ENCODE results near the gene HAX1. TPM values are rescaled to one million over a fixed set of nuclear protein-coding genes. Genes with fewer than 3 reads are reported as not detected.

HAX1 gene
- total RNA-seq, 1 experiment from 2014 or later = 80.4 TPM

- no peaks in the 10 kb centered on the region for H3K79me1 ChIP-seq (ENCODE audit: insufficient read depth, low read depth, low read length, poor library complexity, severe bottlenecking)
- peaks cover 2% of the 10 kb centered on the region; the same call in 1 of the 2 replicates for H3K79me2 ChIP-seq (ENCODE audit: insufficient read depth, low read length)
- H2AFZ ChIP-seq (ENCODE audit: low read length) = no peak overlapping the region
- H3K27ac Mint-ChIP-seq = no peak overlapping the region
- no peaks in the 10 kb centered on the region for H3K9me3 ChIP-seq (ENCODE audit: control insufficient read depth, low read depth, low read length)
- no peak overlapping the region for H3K9ac ChIP-seq (ENCODE audit: extremely low read depth, insufficient read length, low read length)
- H3K18ac ChIP-seq (ENCODE audit: insufficient read length, low read depth, low read length) = no peak overlapping the region
- H3K56ac ChIP-seq (ENCODE audit: insufficient read length, low read depth, low read length) = no peak overlapping the region
- H2BK12ac ChIP-seq (ENCODE audit: insufficient read length, low read depth, low read length) = no peak overlapping the region
- no peaks in the 10 kb centered on the region; a peak in 2 of 7 replicates for H3K36me3 Mint-ChIP-seq (ENCODE audit: insufficient read depth in 1 of 3, low read depth in 3 of 3)
- no peak for DNase-seq
- H3K27me3 ChIP-seq (ENCODE audit: insufficient read depth, low read length) = no peaks in the 10 kb centered on the region
- H2BK120ac ChIP-seq (ENCODE audit: low read depth, low read length, poor library complexity, severe bottlenecking) = no peak overlapping the region
- H2BK15ac ChIP-seq (ENCODE audit: low read depth, low read length) = no peak overlapping the region
- H3K9me3 Mint-ChIP-seq = no peaks in the 10 kb centered on the region
- no peak overlapping the region for H3K4ac ChIP-seq (ENCODE audit: low read depth, low read length)
- no peak overlapping the region for H3T11ph ChIP-seq (ENCODE audit: low read length)
- H3K4me1 ChIP-seq (ENCODE audit: insufficient read depth, low read length) = peaks cover 12% of the 10 kb centered on the region; the same call in 1 of the 2 replicates
- TF ChIP-seq CTCF (conservative IDR thresholded peaks at IDR 0.05) = no peak
- no peak overlapping the region for H3K27ac ChIP-seq (ENCODE audit: insufficient read length, low read depth, low read length)
- H4K20me1 ChIP-seq (ENCODE audit: control insufficient read depth, insufficient read depth, insufficient read length) = no peaks in the 10 kb centered on the region
- peaks cover 17% of the 10 kb centered on the region for H3K27me3 Mint-ChIP-seq (ENCODE audit: low read depth)
- no peak overlapping the region for H4K91ac ChIP-seq (ENCODE audit: insufficient read length, low read depth, low read length)
- H3K23ac ChIP-seq (ENCODE audit: insufficient read length, low read depth, low read length) = no peak overlapping the region
- H2BK5ac ChIP-seq (ENCODE audit: insufficient read length, low read length) = no peak overlapping the region
- peaks cover 12% of the 10 kb centered on the region for H3K23me2 ChIP-seq (ENCODE audit: insufficient read length, low read depth, low read length, poor library complexity, severe bottlenecking)
- no peak overlapping the region for H4K5ac ChIP-seq (ENCODE audit: insufficient read length, low read depth, low read length)
- H2BK20ac ChIP-seq (ENCODE audit: low read depth, low read length, poor library complexity, severe bottlenecking) = no peak overlapping the region
- no peak overlapping the region for H4K8ac ChIP-seq (replicated peaks; ENCODE audit: insufficient read length, low read depth, low read length)
- H3K14ac ChIP-seq (ENCODE audit: insufficient read depth, low read length) = no peak overlapping the region
- no peak overlapping the region for H2AK5ac ChIP-seq (ENCODE audit: insufficient read length, low read length)
- H3K4me2 ChIP-seq (ENCODE audit: insufficient read depth, insufficient read length, low read length) = no peak overlapping the region
- WGBS (ENCODE audit: extremely low coverage, insufficient read length, low lambda C conversion rate) = no CpG with 5 or more reads among the region's 7 CpGs
- peaks cover 20 to 23% of the 10 kb centered on the region in 2 experiments for H3K4me1 Mint-ChIP-seq
- H3K4me3 Mint-ChIP-seq = no peak overlapping the region
Measured at GRCh38 chr1:154323493-154323892, 51.1 kb downstream of the HAX1 start.
